HG03378 (cell line): Measurements from ENCODE around the gene ZBTB3.
A peak's percentile ranks its signal among the peaks of the same experiment; 100 is the strongest.
"Not testable (repeated sequence)": the region's sequence is repeated elsewhere in the genome, so short reads cannot be mapped to it uniquely, and the experiment has no call there.

Source experiments
- ATAC-seq: cut with Tn5 transposase; IDR thresholded peaks from one replicate; pipeline ENCODE4 v1.9.1; 2021; ENCODE audit warnings: mild to moderate bottlenecking, moderate library complexity; ENCODE audit not compliant: unreplicated experiment

The ZBTB3 gene

GRCh38 chr11:62716816-62717215 lies 37.1 kb downstream of the ZBTB3 start:
- no peak for ATAC-seq

GRCh38 chr11:62716206-62716605 lies 37.8 kb downstream of the ZBTB3 start:
- no peak for ATAC-seq

GRCh38 chr11:62715150-62716130 lies 38.5 kb downstream of the ZBTB3 start:
- no peak for ATAC-seq

- ATAC-seq: no peak
Measured at GRCh38 chr11:62713343-62713742, 40.6 kb downstream of the ZBTB3 start.

GRCh38 chr11:62712861-62713260 lies 41.1 kb downstream of the ZBTB3 start:
- ATAC-seq: no peak

GRCh38 chr11:62712276-62712812 lies 41.6 kb downstream of the ZBTB3 start:
- ATAC-seq: no peak

- ATAC-seq: no peak
Measured at GRCh38 chr11:62710001-62710345, 44.0 kb downstream of the ZBTB3 start.

GRCh38 chr11:62709247-62710000 lies 44.5 kb downstream of the ZBTB3 start:
- peak; percentile 61 for ATAC-seq

GRCh38 chr11:62708793-62709192 lies 45.2 kb downstream of the ZBTB3 start:
- no peak for ATAC-seq

GRCh38 chr11:62708392-62708791 lies 45.6 kb downstream of the ZBTB3 start:
- ATAC-seq: no peak

GRCh38 chr11:62707277-62707861 lies 46.6 kb downstream of the ZBTB3 start, which contains the start of the genes BSCL2 and GNG3:
BSCL2 (minus strand) TSS chr11:62707424; CDS start chr11:62707195, 229 bp downstream.
GNG3 (plus strand) TSS chr11:62707676; CDS start chr11:62708296, 620 bp downstream.
- ATAC-seq: no peak

- no peak for ATAC-seq
Measured at GRCh38 chr11:62706850-62707247, 47.1 kb downstream of the ZBTB3 start.

- no peak for ATAC-seq
Measured at GRCh38 chr11:62705880-62706849, 47.8 kb downstream of the ZBTB3 start.

- ATAC-seq: no peak
Measured at GRCh38 chr11:62705413-62705812, 48.5 kb downstream of the ZBTB3 start.

GRCh38 chr11:62703921-62704320 lies 50.0 kb downstream of the ZBTB3 start:
- ATAC-seq: not testable (repeated sequence)

GRCh38 chr11:62702246-62702645 lies 51.7 kb downstream of the ZBTB3 start:
- ATAC-seq: no peak
